BJ (cell line): ENCODE data around the gene DIPK1B. TPM values are rescaled to one million over a fixed set of nuclear protein-coding genes. Genes with fewer than 3 reads are reported as not detected.

Experiments
- CTCF ChIA-PET: fragments of 350-600 bp; formaldehyde crosslinking; extraction: SDS; loops from one replicate; lab custom pipeline; 2021; ENCODE audit warnings: antibody characterized with exemption, inconsistent platforms; lab: Yijun Ruan, JAX
- POLR2A ChIA-PET: fragments of 300-600 bp; sonication (Branson Sonifier 250); formaldehyde crosslinking; extraction: SDS; loops from one replicate; lab custom pipeline; 2021; ENCODE audit warnings: antibody characterized with exemption; lab: Charles Lee
- DNase-seq: peaks from one replicate; pipeline ENCODE4 v3.0.0-alpha.2; 2011; ENCODE audit warnings: low read depth
- H3K27me3 ChIP-seq: 2 replicates; pipeline ENCODE4 v1.6.0; 2011; ENCODE audit warnings: low read length; ENCODE audit not compliant: control insufficient read depth, insufficient read depth
- H3K36me3 ChIP-seq: 2 replicates; pipeline ENCODE4 v1.5.1; 2011; ENCODE audit warnings: low read length; ENCODE audit not compliant: control insufficient read depth, insufficient read depth
- H3K4me3 ChIP-seq: 2 replicates; pipeline ENCODE4 v1.5.1; 2011; ENCODE audit warnings: low read depth, mild to moderate bottlenecking, control low read depth, low read length
- polyA plus RNA-seq: library from polyadenylated mRNA; depleted of rRNA; stranded (reverse); fragments of >200 nt; gene quantifications from 2 replicates; pipeline ENCODE4 v1.2.3, GENCODE V29; 2011
- TF ChIP-seq, protein P1 (sequence below): IDR thresholded peaks from 2 replicates; pipeline ENCODE4 v1.5.1; 2011; ENCODE audit warnings: low read depth, mild to moderate bottlenecking, control low read depth, inconsistent platforms, low read length, moderate library complexity; ENCODE audit not compliant: insufficient read depth

The DIPK1B gene
- polyA plus RNA-seq, 1 experiment = 0.42 TPM

GRCh38 chr9:136694163-136694871 lies 18.1 kb upstream of the DIPK1B start:
- TF ChIP-seq, protein P1, sequence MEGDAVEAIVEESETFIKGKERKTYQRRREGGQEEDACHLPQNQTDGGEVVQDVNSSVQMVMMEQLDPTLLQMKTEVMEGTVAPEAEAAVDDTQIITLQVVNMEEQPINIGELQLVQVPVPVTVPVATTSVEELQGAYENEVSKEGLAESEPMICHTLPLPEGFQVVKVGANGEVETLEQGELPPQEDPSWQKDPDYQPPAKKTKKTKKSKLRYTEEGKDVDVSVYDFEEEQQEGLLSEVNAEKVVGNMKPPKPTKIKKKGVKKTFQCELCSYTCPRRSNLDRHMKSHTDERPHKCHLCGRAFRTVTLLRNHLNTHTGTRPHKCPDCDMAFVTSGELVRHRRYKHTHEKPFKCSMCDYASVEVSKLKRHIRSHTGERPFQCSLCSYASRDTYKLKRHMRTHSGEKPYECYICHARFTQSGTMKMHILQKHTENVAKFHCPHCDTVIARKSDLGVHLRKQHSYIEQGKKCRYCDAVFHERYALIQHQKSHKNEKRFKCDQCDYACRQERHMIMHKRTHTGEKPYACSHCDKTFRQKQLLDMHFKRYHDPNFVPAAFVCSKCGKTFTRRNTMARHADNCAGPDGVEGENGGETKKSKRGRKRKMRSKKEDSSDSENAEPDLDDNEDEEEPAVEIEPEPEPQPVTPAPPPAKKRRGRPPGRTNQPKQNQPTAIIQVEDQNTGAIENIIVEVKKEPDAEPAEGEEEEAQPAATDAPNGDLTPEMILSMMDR = peak; percentile 91
- ChIA-PET POLR2A (no interaction called here), CTCF (interaction anchor here (0.5 to 1.7 kb wide), 9 partner anchors 8 to 215 kb away, joined by 3 to 11 read pairs (median 4); partner anchors contain the start of gene TMEM141)
- no peak for DNase-seq
- no peak overlapping the region for H3K4me3 ChIP-seq
- H3K27me3 ChIP-seq = peaks cover 6% of the 10 kb centered on the region
- no peaks in the 10 kb centered on the region for H3K36me3 ChIP-seq

- no peak overlapping the region for H3K4me3 ChIP-seq
- ChIA-PET POLR2A (no interaction called here), CTCF (interaction anchor here (0.5 to 1.5 kb wide), 4 partner anchors 9 to 33 kb away, joined by 3 to 5 read pairs (median 4); no protein-coding TSS in a partner anchor)
- peaks cover 6% of the 10 kb centered on the region for H3K27me3 ChIP-seq
- TF ChIP-seq, protein P1 = no peak
- H3K36me3 ChIP-seq = no peaks in the 10 kb centered on the region
- no peak for DNase-seq
These were observed 17.5 kb upstream of the DIPK1B start for GRCh38 chr9:136694872-136695247.

- CTCF ChIA-PET = interaction anchor here (0.6 to 1.8 kb wide), 5 partner anchors 8 to 211 kb away, joined by 3 to 6 read pairs (median 5); no protein-coding TSS in a partner anchor
- no peak overlapping the region for H3K4me3 ChIP-seq
- peaks cover 6% of the 10 kb centered on the region for H3K27me3 ChIP-seq
- TF ChIP-seq, protein P1 = no peak
- POLR2A ChIA-PET = no interaction called here
- no peaks in the 10 kb centered on the region for H3K36me3 ChIP-seq
- DNase-seq = no peak
These were observed 16.9 kb upstream of the DIPK1B start for GRCh38 chr9:136695435-136695895.

DNA sequence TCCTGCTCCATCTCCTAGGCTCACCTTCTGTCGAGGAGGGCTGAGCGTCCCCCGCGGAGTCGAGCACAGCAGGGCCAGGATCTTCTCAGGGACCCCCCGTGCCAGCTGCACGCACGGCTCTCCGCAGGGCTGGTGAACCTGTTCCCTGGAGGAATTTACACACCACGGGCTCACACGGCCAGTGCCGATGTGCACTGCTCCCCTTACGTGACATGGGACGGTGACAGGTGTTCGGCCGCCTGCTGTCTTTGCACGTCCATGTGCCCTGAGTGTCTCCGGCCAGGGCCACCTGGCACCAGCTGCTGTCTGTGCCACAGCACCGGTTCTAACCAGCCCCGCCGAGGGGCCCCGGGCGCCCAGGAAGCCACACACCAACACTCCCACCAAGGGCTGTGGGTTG lies 16.4 kb upstream of the DIPK1B start:
- ChIA-PET POLR2A (no interaction called here), CTCF (interaction anchor here (0.6 to 1.8 kb wide), 4 partner anchors 25 to 211 kb away, joined by 3 to 6 read pairs (median 4); no protein-coding TSS in a partner anchor)
- peaks cover 6% of the 10 kb centered on the region for H3K27me3 ChIP-seq
- TF ChIP-seq, protein P1 = no peak
- no peak overlapping the region for H3K4me3 ChIP-seq
- H3K36me3 ChIP-seq = no peaks in the 10 kb centered on the region
- DNase-seq = no peak

GRCh38 chr9:136696502-136696901 lies 15.9 kb upstream of the DIPK1B start:
- H3K27me3 ChIP-seq = peaks cover 6% of the 10 kb centered on the region
- POLR2A ChIA-PET = no interaction called here
- CTCF ChIA-PET = interaction anchor here (0.6 to 1.8 kb wide), 4 partner anchors 24 to 212 kb away, joined by 3 to 6 read pairs (median 4); no protein-coding TSS in a partner anchor
- no peak for DNase-seq
- no peak overlapping the region for H3K4me3 ChIP-seq
- no peaks in the 10 kb centered on the region for H3K36me3 ChIP-seq
- TF ChIP-seq, protein P1 = no peak
